NCI-H748 treated with DMSO at 0.1 percent for 48 hours (cell line): ENCODE measurements around the gene LCP2.
A peak's percentile ranks its signal among the peaks of the same experiment; 100 is the strongest.

Experiments
- DNase-seq: peaks from one replicate; lab custom pipeline; 2025; lab: John Stamatoyannopoulos, UW

The LCP2 gene

DNA sequence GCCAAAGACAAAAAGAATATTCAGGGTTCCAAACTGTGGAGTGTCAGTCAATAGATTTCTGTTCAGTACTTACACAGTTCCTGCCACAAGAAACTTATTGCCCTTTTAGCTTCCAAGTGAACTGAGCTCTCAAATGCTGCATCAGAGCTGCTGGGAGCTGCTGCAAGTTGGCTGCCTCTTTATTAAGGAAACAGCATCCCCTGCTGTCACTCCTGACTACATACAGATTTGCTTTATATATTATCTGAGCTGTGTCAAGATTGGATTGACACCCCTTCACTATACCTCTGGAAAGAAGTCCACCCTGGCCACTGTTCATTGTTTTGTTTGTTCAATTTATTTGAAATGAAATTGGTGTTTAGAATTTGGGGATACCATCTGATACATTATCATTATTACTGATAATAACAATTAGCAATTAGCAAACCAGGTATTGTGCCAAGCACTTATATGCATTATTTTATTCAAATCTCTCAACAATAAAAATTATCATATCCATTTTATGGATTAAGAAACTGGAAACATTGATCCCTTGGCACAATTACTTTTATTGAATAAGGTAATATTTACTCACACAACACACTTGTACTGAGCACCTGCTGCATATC is 81.2 kb downstream of the LCP2 start:
- DNase-seq, result peak; percentile 76

DNA sequence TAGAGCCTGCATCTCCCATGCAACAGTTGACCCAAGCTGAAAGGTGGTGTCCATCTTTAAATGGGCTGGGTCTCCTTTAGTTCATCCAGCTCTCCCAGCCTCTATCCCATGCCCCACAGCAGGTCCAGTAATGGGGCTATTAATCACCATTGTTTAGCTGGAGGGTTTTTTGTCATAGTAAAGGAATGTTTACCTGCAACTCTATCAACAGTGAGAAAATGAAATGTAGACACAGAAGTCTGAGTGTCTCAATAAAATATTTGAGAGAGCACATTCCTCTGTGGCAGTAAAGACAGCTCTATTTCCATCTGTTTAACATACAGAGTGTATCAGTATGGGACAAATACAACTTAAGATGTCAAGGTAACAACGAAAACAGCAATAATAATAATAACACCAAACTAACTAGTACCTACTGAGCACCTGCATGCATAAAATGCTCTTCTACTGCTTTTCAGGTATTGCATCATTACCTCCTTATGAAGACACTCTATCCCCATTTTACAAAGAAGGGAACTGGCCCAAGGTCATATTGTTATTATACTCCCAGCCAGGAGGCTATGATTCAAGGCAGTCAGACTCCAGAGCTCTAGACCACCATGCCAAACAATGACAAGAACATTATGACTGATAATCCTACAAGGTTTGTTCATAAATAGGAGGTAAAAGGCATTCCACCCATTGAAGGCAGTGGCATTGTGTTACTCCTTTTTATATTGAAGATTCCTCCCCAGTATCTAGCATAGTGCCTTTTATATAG is 85.8 kb downstream of the LCP2 start:
- DNase-seq, result no peak

DNA sequence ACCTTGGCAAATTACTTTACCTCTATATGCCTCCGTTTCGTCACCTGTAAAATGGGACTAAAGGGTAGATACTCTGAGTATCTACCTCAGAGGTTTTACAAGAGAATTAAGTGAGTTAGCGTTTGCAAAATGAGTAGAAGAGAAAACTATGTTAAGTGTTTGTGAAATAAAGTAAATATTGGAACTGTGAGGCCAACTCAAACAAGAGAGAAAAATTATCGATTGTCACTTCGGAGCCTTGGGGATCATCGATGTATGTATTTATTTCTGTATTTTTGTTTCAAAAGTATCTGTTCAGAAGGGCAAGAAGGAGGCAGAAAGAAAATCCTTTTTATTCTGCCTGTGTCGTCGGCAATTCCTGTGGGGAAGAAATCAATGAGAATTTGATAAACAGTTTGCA is 90.6 kb downstream of the LCP2 start:
- no peak for DNase-seq

DNA sequence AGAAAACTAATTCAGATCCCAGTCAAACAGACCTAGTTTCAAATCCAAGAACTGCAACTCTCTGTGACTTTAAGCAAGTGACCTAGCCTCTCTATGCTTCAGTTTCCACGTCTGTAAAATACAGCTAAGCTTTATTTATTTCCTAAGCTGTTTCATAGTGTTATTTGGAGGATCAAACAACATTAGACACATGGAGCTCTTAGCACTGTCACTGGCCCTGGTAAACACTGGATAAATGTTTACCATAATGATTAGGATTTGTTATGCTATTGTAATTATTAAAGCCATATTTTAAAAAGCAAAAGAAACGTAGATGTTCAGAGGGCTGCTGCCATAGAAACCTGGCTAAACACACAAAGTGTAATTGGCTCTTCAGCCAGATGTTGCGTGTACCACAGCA is 91.4 kb downstream of the LCP2 start:
- DNase-seq, result no peak

DNA sequence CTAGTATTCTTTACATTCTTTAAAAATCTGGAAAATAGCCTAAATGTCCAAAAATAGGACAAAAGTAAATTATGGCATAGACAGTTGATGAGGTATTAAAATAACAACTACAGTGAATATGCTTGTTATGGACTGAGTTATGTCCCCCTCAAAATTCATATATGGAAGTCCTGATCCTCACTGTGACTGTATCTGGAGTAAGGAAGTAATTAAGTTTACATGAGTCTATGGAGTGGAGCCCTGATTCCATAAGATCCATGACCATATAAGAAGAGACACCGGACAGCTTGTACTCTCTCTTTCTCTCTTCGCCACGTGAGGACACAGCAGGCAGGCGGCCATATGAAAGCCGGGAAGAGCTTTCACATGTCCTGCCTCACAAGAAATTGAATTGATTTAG is 93.4 kb downstream of the LCP2 start:
- no peak for DNase-seq

DNA sequence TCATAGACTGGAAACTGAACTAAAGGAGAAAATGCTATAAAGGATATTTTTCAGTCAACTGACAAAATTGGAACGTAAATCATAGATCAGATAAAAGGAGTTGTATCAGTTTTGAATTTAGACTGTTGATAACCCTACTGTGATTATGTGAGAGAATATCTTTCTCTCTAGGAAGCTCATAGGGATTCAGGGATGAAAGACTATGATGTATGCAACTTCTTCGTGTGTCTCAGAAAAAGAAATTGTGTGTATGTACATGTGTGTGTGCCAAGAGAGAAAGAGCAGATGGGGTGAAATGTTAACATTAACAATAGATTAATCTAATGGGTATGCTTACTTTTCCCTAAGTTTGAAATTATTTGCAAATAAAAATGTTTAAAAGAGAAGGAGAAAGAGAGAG is 95.5 kb downstream of the LCP2 start:
- DNase-seq, result no peak

DNA sequence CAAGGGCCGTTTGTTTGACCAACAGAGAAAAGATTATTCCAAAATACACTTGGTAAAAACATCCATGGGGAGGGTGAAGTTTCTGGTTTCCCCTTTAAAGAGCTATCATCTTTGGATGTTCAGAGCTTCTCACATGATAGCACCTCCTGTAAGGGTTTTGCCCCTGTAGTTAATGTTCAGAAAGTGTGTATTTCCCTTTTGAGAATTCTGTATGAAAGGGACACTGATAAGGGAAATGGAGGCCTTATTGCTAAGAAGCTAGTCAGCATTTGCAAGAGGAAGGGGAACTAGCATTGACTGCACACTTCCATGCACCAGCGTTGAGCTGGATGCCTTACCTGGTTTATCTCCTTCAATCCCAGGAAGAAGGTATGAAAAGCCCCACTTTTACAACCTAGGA is 96.3 kb downstream of the LCP2 start:
- DNase-seq, result no peak

DNA sequence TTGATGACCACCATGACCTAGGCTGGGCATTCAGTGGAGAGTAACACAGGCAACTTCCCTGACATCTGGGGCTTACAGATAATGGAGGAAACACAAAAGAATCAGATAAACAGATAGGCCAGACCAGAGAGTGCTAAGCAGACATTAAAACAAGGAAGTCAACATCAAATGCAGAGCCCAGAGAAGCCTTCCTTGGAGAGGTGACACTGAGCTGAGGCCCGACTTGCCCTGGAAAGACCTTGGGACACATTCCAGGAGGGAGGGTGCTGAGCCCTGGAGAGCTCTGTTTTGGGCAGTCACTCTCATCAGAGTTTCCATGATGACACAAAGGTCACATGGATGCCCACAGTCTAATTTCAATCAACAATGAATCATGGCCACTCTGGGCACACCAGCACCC is 96.7 kb downstream of the LCP2 start:
- DNase-seq, result no peak
